Measurements from ENCODE around the gene BCAR3.

Gene BCAR3

GRCh38 chr1:93616221-93616995, 65.2 kb downstream of the BCAR3 start:
- DNase-seq (ENCODE audit: low read depth in 2 of 2) = no peak

- DNase-seq (ENCODE audit: low read depth in 2 of 2) = no peak
Measured at GRCh38 chr1:93615582-93616150, 66.0 kb downstream of the BCAR3 start.

- no peak for DNase-seq (ENCODE audit: low read depth in 2 of 2)
Measured at GRCh38 chr1:93614986-93615581, 66.6 kb downstream of the BCAR3 start.

GRCh38 chr1:93614541-93614940, 67.1 kb downstream of the BCAR3 start:
- no peak for DNase-seq (ENCODE audit: low read depth in 2 of 2)

- no peak for DNase-seq (ENCODE audit: low read depth in 2 of 2)
Measured at GRCh38 chr1:93613898-93614297, 67.7 kb downstream of the BCAR3 start.

GRCh38 chr1:93612510-93612909, 69.1 kb downstream of the BCAR3 start:
- no peak for DNase-seq (ENCODE audit: low read depth in 2 of 2)

GRCh38 chr1:93611668-93612067, 70.0 kb downstream of the BCAR3 start:
- DNase-seq (ENCODE audit: low read depth in 2 of 2) = no peak

GRCh38 chr1:93609536-93609935, 72.1 kb downstream of the BCAR3 start:
- no peak for DNase-seq (ENCODE audit: low read depth in 2 of 2)

GRCh38 chr1:93608187-93609109, 73.2 kb downstream of the BCAR3 start:
- DNase-seq (ENCODE audit: low read depth in 2 of 2) = no peak

- no peak for DNase-seq (ENCODE audit: low read depth in 2 of 2)
Measured at GRCh38 chr1:93607814-93608186, 73.8 kb downstream of the BCAR3 start.

GRCh38 chr1:93605812-93606512, 75.7 kb downstream of the BCAR3 start:
- no peak for DNase-seq (ENCODE audit: low read depth in 2 of 2)

- DNase-seq (ENCODE audit: low read depth in 2 of 2) = no peak
Measured at GRCh38 chr1:93605026-93605568, 76.5 kb downstream of the BCAR3 start.

- DNase-seq (ENCODE audit: low read depth in 2 of 2) = no peak
Measured at GRCh38 chr1:93604411-93604810, 77.2 kb downstream of the BCAR3 start.

- no peak for DNase-seq (ENCODE audit: low read depth in 2 of 2)
Measured at GRCh38 chr1:93603601-93604000, 78.0 kb downstream of the BCAR3 start.

GRCh38 chr1:93603106-93603505, 78.5 kb downstream of the BCAR3 start:
- DNase-seq (ENCODE audit: low read depth in 2 of 2) = no peak

GRCh38 chr1:93602101-93602500, 79.5 kb downstream of the BCAR3 start:
- no peak for DNase-seq (ENCODE audit: low read depth in 2 of 2)

GRCh38 chr1:93601686-93602085, 80.0 kb downstream of the BCAR3 start:
- no peak for DNase-seq (ENCODE audit: low read depth in 2 of 2)

- DNase-seq (ENCODE audit: low read depth in 2 of 2) = no peak
Measured at GRCh38 chr1:93600663-93601062, 81.0 kb downstream of the BCAR3 start.

- no peak for DNase-seq (ENCODE audit: low read depth in 2 of 2)
Measured at GRCh38 chr1:93599479-93599878, 82.2 kb downstream of the BCAR3 start.

- DNase-seq (ENCODE audit: low read depth in 2 of 2) = no peak
Measured at GRCh38 chr1:93598861-93599439, 82.7 kb downstream of the BCAR3 start.

GRCh38 chr1:93598396-93598795, 83.2 kb downstream of the BCAR3 start:
- no peak for DNase-seq (ENCODE audit: low read depth in 2 of 2)
